HEK293 (cell line): ENCODE results near the gene SETDB2.
"Not testable (repeated sequence)": the region's sequence is repeated elsewhere in the genome, so short reads cannot be mapped to it uniquely, and the experiment has no call there.

ENCODE experiments used
- CTCF ChIA-PET: fragments of 350-600 bp; formaldehyde crosslinking; extraction: SDS; loops from one replicate; lab custom pipeline; 2021; ENCODE audit warnings: antibody characterized with exemption; lab: Yijun Ruan, JAX
- POLR2A ChIA-PET: fragments of 300-600 bp; formaldehyde crosslinking; extraction: SDS; loops from one replicate; lab custom pipeline; 2020; ENCODE audit warnings: antibody characterized with exemption, inconsistent platforms; lab: Yijun Ruan, JAX
- H3K27ac ChIP-seq: fragments of 200-500 bp; sonication (Bioruptor generic); 2 replicates; pipeline ENCODE4 v1.5.1; 2014; ENCODE audit warnings: low read depth, low read length, control low read depth, inconsistent platforms; ENCODE audit errors: extremely low read depth
- H3K36me3 ChIP-seq, 2 experiments: fragments of 200-500 bp in 1 of 2; sonication (Bioruptor generic) in 1 of 2; 1 replicate in 1 of 2; 2 replicates in 1 of 2; pipeline ENCODE4 v1.5.1; 2014 to 2017; ENCODE audit warnings: inconsistent platforms in 2 of 2, low read length in 2 of 2; ENCODE audit not compliant: control insufficient read depth in 2 of 2, insufficient read depth in 1 of 2
- H3K4me1 ChIP-seq: fragments of 200-500 bp; sonication (Bioruptor generic); 2 replicates; pipeline ENCODE4 v1.5.1; 2014; ENCODE audit warnings: mild to moderate bottlenecking, low read length, inconsistent platforms; ENCODE audit not compliant: control insufficient read depth, insufficient read depth
- H3K4me3 ChIP-seq: 2 replicates; pipeline ENCODE4 v1.5.1; 2011; ENCODE audit warnings: low read depth, mild to moderate bottlenecking, control low read depth, low read length, moderate library complexity
- H3K9me3 ChIP-seq: fragments of 200-500 bp; sonication (Bioruptor generic); 2 replicates; pipeline ENCODE4 v1.5.1; 2014; ENCODE audit warnings: low read depth, low read length, inconsistent platforms; ENCODE audit not compliant: control insufficient read depth, insufficient read depth
- CTCF ChIP-seq: fragments of 450-650 bp; formaldehyde crosslinking; IDR thresholded peaks from 2 replicates; pipeline ENCODE4 v1.5.1; 2016; ENCODE audit warnings: missing biosample characterization, missing genetic modification characterization
- FEZF1 ChIP-seq: fragments of 450-650 bp; formaldehyde crosslinking; IDR thresholded peaks from 2 replicates; pipeline ENCODE4 v1.5.1; 2016; ENCODE audit warnings: missing biosample characterization, missing genetic modification characterization
- GLI4 ChIP-seq: fragments of 450-650 bp; formaldehyde crosslinking; IDR thresholded peaks from 2 replicates; pipeline ENCODE4 v1.5.1; 2016; ENCODE audit warnings: missing biosample characterization, missing genetic modification characterization
- KLF8 ChIP-seq: fragments of 450-650 bp; formaldehyde crosslinking; IDR thresholded peaks from 2 replicates; pipeline ENCODE4 v1.5.1; 2016; ENCODE audit warnings: missing biosample characterization, missing genetic modification characterization
- PRDM10 ChIP-seq: fragments of 450-650 bp; formaldehyde crosslinking; IDR thresholded peaks from 2 replicates; pipeline ENCODE4 v1.5.1; 2016; ENCODE audit warnings: missing biosample characterization, missing genetic modification characterization
- REPIN1 ChIP-seq: fragments of 450-650 bp; formaldehyde crosslinking; IDR thresholded peaks from 2 replicates; pipeline ENCODE4 v1.5.1; 2017; ENCODE audit warnings: missing biosample characterization, missing genetic modification characterization, low read depth
- SCRT1 ChIP-seq: fragments of 450-650 bp; formaldehyde crosslinking; IDR thresholded peaks from 2 replicates; pipeline ENCODE4 v1.5.1; 2016; ENCODE audit warnings: missing biosample characterization, missing genetic modification characterization, borderline replicate concordance
- ZBTB49 ChIP-seq: fragments of 450-650 bp; formaldehyde crosslinking; IDR thresholded peaks from 2 replicates; pipeline ENCODE4 v1.5.1; 2016; ENCODE audit warnings: missing biosample characterization, missing genetic modification characterization, low read depth
- ZNF133 ChIP-seq: fragments of 450-650 bp; formaldehyde crosslinking; IDR thresholded peaks from 2 replicates; pipeline ENCODE4 v1.5.1; 2016; ENCODE audit warnings: missing biosample characterization, missing genetic modification characterization
- ZNF37A ChIP-seq: fragments of 450-650 bp; IDR thresholded peaks from 2 replicates; pipeline ENCODE4 v1.5.1; 2018; ENCODE audit warnings: missing biosample characterization, missing genetic modification characterization
- ZNF394 ChIP-seq: fragments of 450-650 bp; formaldehyde crosslinking; IDR thresholded peaks from 2 replicates; pipeline ENCODE4 v1.5.1; 2016; ENCODE audit warnings: missing biosample characterization, missing genetic modification characterization, mild to moderate bottlenecking, moderate library complexity, borderline replicate concordance
- ZNF510 ChIP-seq: fragments of 450-650 bp; formaldehyde crosslinking; IDR thresholded peaks from 2 replicates; pipeline ENCODE4 v1.5.1; 2018; ENCODE audit warnings: mild to moderate bottlenecking, missing genetic modification characterization, missing biosample characterization; ENCODE audit not compliant: insufficient replicate concordance
- ZNF548 ChIP-seq: fragments of 450-650 bp; formaldehyde crosslinking; IDR thresholded peaks from 2 replicates; pipeline ENCODE4 v1.5.1; 2016; ENCODE audit warnings: missing biosample characterization, missing genetic modification characterization
- ZNF580 ChIP-seq: fragments of 450-650 bp; formaldehyde crosslinking; IDR thresholded peaks from 2 replicates; pipeline ENCODE4 v1.5.1; 2016; ENCODE audit warnings: missing biosample characterization, missing genetic modification characterization
- ZNF791 ChIP-seq: fragments of 450-650 bp; formaldehyde crosslinking; IDR thresholded peaks from 2 replicates; pipeline ENCODE4 v1.5.1; 2016; ENCODE audit warnings: missing biosample characterization, missing genetic modification characterization
- ZSCAN18 ChIP-seq: fragments of 450-650 bp; formaldehyde crosslinking; IDR thresholded peaks from 2 replicates; pipeline ENCODE4 v1.5.1; 2016; ENCODE audit warnings: missing biosample characterization, missing genetic modification characterization

SETDB2 gene

GRCh38 chr13:49495783-49496762, 52.0 kb downstream of the SETDB2 start, which contains the start of gene PHF11 (continued):
- TF ChIP-seq FEZF1 (tag by site-specific recombination), result no peak

GRCh38 chr13:49496837-49497236, 52.8 kb downstream of the SETDB2 start:
- POLR2A ChIA-PET, H3K27ac ChIP-seq, H3K36me3 ChIP-seq, H3K9me3 ChIP-seq, H3K4me3 ChIP-seq, H3K4me1 ChIP-seq: not testable (repeated sequence)
- CTCF ChIA-PET, result interaction anchor here (0.5 kb wide), 1 partner anchor 500 kb away, joined by 7 read pairs; no protein-coding TSS in a partner anchor
- TF ChIP-seq PRDM10 (tag by site-specific recombination), result peak; percentile 98

GRCh38 chr13:49497272-49497671, 53.2 kb downstream of the SETDB2 start:
- Histone ChIP-seq H3K4me1 (no peaks in the 10 kb centered on the region), H3K9me3 (no peaks in the 10 kb centered on the region), H3K36me3 (no peaks in the 10 kb centered on the region), H3K27ac (no peak overlapping the region), H3K4me3 (no peak overlapping the region)
- TF ChIP-seq ZNF394 (tag by site-specific recombination) (0 out of 2 replicates have a peak, but pooled peaks have one; percentile 15), ZNF510 (no peak)
- ChIA-PET CTCF (interaction anchor here (0.5 kb wide), 1 partner anchor 500 kb away, joined by 7 read pairs; no protein-coding TSS in a partner anchor), POLR2A (no interaction called here)

GRCh38 chr13:49498206-49498605, 54.1 kb downstream of the SETDB2 start:
- no peak overlapping the region for H3K27ac ChIP-seq
- no peak overlapping the region for H3K4me3 ChIP-seq
- ChIA-PET POLR2A (no interaction called here), CTCF (no interaction called here)
- no peaks in the 10 kb centered on the region for H3K4me1 ChIP-seq
- H3K36me3 ChIP-seq, result no peaks in the 10 kb centered on the region
- H3K9me3 ChIP-seq, result no peaks in the 10 kb centered on the region
- no peak for TF ChIP-seq KLF8 (tag by site-specific recombination)
- TF ChIP-seq ZNF37A (tag by site-specific recombination), result no peak
- no peak for TF ChIP-seq REPIN1 (tag by site-specific recombination)
- TF ChIP-seq ZNF791 (tag by site-specific recombination), result no peak
- no peak for TF ChIP-seq ZNF580
- no peak for TF ChIP-seq ZNF133 (tag by site-specific recombination)
- no peak for TF ChIP-seq ZNF548
- TF ChIP-seq ZSCAN18 (tag by site-specific recombination), result no peak
- TF ChIP-seq CTCF (tag by site-specific recombination), result no peak
- TF ChIP-seq GLI4 (tag by site-specific recombination), result no peak
- TF ChIP-seq SCRT1 (tag by site-specific recombination), result no peak
- no peak for TF ChIP-seq ZBTB49
